ENCODE data around the gene ZNF789.

ZNF789 gene

DNA sequence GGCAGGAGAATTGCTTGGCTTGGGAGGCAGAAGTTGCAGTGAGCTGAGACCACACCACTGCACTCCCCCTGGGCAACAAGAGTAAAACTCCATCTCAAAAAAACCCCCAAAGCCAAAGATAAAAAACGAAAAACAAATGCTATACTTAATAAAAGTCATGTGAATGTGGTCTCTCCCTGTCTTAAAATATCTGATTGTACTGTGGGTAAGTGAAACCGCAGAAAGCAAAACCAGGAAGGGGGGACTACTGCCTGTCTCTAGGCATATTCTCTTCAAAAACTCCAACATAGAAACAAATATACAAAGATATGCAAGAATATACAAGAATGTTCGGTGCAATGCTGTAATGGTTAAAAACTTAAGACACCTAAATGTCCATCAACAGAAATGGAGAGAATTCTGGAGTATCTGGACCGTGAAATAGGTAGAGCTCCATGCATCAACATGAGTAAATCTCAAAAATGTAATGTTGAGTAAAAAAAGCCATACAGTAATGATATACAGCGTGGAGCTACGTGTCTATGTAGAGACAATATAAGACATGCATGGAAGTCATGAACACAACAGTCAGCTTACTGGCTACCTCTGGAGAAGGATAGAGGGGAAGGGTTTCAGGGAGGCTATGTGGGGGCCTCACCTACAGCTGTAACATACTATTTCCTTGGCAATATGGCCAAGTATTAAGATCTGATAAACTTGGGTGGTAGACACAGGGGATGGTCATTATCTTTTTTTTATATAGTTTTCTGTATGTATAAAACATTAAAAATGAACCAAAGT is 25.3 kb downstream of the ZNF789 start (continued):
- no peak for TF ChIP-seq ZNF433 (tag by site-specific recombination; IDR thresholded peaks at IDR 0.05; ENCODE audit: low read depth)
- TF ChIP-seq ZNF10 (tag by site-specific recombination; IDR thresholded peaks at IDR 0.05), result no peak
- TF ChIP-seq ZNF561 (tag by site-specific recombination; IDR thresholded peaks at IDR 0.05; ENCODE audit: borderline replicate concordance), result no peak

DNA sequence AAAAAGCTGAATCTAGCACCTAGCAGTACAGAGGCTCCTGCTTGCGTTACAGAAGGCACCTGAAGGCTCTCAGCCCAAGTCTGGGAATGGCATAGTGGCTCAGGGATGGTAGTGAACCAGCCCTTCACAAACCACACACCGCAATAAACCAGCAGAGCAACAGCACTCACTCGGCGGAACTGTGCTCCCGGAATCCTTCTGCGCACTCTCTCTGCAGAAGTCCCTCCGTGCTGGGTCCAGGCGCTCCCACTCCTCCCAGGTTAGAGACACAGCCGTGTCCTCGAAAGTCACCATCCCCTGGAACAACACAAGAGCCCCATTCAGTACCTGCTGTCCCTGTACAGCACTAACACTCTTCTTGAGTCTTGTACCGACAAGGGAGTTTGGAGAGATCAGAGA is 25.9 kb downstream of the ZNF789 start:
- POLR2A ChIA-PET, result no interaction called here
- H3K27ac ChIP-seq (ENCODE audit: extremely low read depth, low read depth, low read length), result no peak overlapping the region; the same call in 1 of the 2 replicates
- CTCF ChIA-PET, result no interaction called here
- H3K4me1 ChIP-seq (ENCODE audit: control insufficient read depth, insufficient read depth, low read length), result no peaks in the 10 kb centered on the region
- H3K36me3 ChIP-seq (ENCODE audit: control insufficient read depth in 2 of 2, insufficient read depth in 1 of 2, low read length in 2 of 2), result peaks cover 9 to 30% of the 10 kb centered on the region in 2 experiments; a peak in 2 of 3 replicates
- peak overlapping the region; percentile 93 for H3K4me3 ChIP-seq (ENCODE audit: low read depth, low read length)
- H3K9me3 ChIP-seq (ENCODE audit: control insufficient read depth, insufficient read depth, low read depth, low read length), result no peaks in the 10 kb centered on the region
- TF ChIP-seq, protein P1, sequence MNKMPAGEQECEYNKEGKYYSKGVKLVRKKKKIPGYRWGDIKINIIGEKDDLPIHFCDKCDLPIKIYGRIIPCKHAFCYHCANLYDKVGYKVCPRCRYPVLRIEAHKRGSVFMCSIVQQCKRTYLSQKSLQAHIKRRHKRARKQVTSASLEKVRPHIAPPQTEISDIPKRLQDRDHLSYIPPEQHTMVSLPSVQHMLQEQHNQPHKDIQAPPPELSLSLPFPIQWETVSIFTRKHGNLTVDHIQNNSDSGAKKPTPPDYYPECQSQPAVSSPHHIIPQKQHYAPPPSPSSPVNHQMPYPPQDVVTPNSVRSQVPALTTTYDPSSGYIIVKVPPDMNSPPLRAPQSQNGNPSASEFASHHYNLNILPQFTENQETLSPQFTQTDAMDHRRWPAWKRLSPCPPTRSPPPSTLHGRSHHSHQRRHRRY (tag by site-specific recombination; IDR thresholded peaks at IDR 0.05), result no peak
- TF ChIP-seq WT1 (tag by site-specific recombination; IDR thresholded peaks at IDR 0.05) (no peak), ZNF610 (tag by site-specific recombination; IDR thresholded peaks at IDR 0.05; ENCODE audit: borderline replicate concordance) (no peak), ZBTB1 (tag by site-specific recombination; IDR thresholded peaks at IDR 0.05) (no peak), ZNF354C (tag by site-specific recombination; IDR thresholded peaks at IDR 0.05; ENCODE audit: borderline replicate concordance, low read depth) (no peak), ZNF341 (tag by site-specific recombination; IDR thresholded peaks at IDR 0.05; ENCODE audit: low read depth) (no peak), OVOL3 (tag by site-specific recombination; IDR thresholded peaks at IDR 0.05) (no peak), KLF1 (tag by site-specific recombination; IDR thresholded peaks at IDR 0.05) (no peak), ZNF600 (tag by site-specific recombination; IDR thresholded peaks at IDR 0.05) (peak; percentile 36; the same call in 1 of the 2 replicates), ZNF223 (tag by site-specific recombination; IDR thresholded peaks at IDR 0.05) (no peak), ZNF423 (tag by site-specific recombination; IDR thresholded peaks at IDR 0.05) (no peak), RBAK (tag by site-specific recombination; IDR thresholded peaks at IDR 0.05) (no peak), ZNF548 (tag by site-specific recombination; IDR thresholded peaks at IDR 0.05) (no peak), ZBTB17 (tag by site-specific recombination; IDR thresholded peaks at IDR 0.05) (peak; percentile 61), SETDB1 (IDR thresholded peaks at IDR 0.05; ENCODE audit: insufficient read length, low read length) (no peak)
- TF ChIP-seq, protein P2, sequence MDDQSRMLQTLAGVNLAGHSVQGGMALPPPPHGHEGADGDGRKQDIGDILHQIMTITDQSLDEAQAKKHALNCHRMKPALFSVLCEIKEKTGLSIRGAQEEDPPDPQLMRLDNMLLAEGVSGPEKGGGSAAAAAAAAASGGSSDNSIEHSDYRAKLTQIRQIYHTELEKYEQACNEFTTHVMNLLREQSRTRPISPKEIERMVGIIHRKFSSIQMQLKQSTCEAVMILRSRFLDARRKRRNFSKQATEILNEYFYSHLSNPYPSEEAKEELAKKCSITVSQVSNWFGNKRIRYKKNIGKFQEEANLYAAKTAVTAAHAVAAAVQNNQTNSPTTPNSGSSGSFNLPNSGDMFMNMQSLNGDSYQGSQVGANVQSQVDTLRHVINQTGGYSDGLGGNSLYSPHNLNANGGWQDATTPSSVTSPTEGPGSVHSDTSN (CRISPR knock-in tag; IDR thresholded peaks at IDR 0.05), result no peak
- TF ChIP-seq, protein P3, sequence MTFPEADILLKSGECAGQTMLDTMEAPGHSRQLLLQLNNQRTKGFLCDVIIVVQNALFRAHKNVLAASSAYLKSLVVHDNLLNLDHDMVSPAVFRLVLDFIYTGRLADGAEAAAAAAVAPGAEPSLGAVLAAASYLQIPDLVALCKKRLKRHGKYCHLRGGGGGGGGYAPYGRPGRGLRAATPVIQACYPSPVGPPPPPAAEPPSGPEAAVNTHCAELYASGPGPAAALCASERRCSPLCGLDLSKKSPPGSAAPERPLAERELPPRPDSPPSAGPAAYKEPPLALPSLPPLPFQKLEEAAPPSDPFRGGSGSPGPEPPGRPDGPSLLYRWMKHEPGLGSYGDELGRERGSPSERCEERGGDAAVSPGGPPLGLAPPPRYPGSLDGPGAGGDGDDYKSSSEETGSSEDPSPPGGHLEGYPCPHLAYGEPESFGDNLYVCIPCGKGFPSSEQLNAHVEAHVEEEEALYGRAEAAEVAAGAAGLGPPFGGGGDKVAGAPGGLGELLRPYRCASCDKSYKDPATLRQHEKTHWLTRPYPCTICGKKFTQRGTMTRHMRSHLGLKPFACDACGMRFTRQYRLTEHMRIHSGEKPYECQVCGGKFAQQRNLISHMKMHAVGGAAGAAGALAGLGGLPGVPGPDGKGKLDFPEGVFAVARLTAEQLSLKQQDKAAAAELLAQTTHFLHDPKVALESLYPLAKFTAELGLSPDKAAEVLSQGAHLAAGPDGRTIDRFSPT (tag by site-specific recombination; IDR thresholded peaks at IDR 0.05), result no peak

Data from HEK293 (cell line).